Measurements from ENCODE around the gene DENND4C.

DENND4C gene

DNA sequence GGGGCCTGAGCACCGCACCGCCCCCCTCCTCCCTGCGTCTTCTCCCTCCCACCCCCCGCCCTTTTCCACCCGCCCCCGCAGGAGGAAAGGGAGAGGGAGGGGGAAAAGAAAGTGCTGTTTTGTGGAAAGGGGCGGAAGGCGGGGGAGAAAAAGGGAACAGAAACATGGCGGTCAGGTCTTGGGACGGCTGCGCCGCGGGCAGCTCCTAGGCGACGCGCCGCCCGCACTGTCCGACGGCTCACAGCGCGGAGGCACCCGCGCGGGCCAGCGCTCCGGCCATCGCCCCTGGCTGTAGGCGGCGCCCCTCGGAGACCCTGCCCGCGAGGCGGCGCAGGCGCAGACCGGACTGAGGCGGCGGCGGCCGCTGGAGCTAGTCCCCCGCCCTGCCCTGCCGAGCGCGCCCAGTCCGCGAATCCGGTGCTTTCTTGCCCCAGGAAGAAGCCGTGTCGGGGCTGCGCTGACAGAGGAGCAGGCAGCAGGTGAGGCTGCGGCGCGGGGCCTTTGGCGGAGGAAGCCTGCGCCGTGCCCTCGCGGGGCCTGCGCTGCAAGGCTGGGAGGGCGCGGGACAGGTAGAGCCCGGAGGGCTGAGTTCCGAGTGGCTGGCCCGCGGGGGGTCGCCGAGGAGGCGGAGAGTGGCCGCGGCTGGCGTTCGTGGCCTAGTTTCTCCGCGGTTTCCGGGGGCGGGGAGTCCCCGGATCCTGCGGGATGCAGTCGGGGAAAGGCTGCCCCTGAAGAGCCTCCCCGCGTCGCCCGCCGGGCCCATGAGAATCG is at the start of gene DENND4C (continued):
- TF ChIP-seq, protein P1, sequence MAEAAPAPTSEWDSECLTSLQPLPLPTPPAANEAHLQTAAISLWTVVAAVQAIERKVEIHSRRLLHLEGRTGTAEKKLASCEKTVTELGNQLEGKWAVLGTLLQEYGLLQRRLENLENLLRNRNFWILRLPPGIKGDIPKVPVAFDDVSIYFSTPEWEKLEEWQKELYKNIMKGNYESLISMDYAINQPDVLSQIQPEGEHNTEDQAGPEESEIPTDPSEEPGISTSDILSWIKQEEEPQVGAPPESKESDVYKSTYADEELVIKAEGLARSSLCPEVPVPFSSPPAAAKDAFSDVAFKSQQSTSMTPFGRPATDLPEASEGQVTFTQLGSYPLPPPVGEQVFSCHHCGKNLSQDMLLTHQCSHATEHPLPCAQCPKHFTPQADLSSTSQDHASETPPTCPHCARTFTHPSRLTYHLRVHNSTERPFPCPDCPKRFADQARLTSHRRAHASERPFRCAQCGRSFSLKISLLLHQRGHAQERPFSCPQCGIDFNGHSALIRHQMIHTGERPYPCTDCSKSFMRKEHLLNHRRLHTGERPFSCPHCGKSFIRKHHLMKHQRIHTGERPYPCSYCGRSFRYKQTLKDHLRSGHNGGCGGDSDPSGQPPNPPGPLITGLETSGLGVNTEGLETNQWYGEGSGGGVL (tag by site-specific recombination; IDR thresholded peaks at IDR 0.05) = peak; percentile 96
- TF ChIP-seq ZSCAN30 (tag by site-specific recombination; IDR thresholded peaks at IDR 0.05) (peak; percentile 38; the same call in 1 of the 2 replicates), MEIS1 (CRISPR knock-in tag; IDR thresholded peaks at IDR 0.05; ENCODE audit: borderline replicate concordance) (no peak), ZBTB48 (tag by site-specific recombination; IDR thresholded peaks at IDR 0.05) (0 out of 2 replicates have a peak, but pooled peaks have one; percentile 30), ZFHX2 (tag by site-specific recombination; conservative IDR thresholded peaks at IDR 0.05) (peak; percentile 76), GFI1B (tag by site-specific recombination; IDR thresholded peaks at IDR 0.05) (no peak), HOXA7 (CRISPR knock-in tag; IDR thresholded peaks at IDR 0.05; ENCODE audit: borderline replicate concordance) (no peak), ZNF140 (tag by site-specific recombination; IDR thresholded peaks at IDR 0.05) (no peak), ZFP37 (tag by site-specific recombination; IDR thresholded peaks at IDR 0.05) (peak; percentile 77; the same call in 1 of the 2 replicates), PRDM2 (tag by site-specific recombination; IDR thresholded peaks at IDR 0.05; ENCODE audit: borderline replicate concordance) (no peak), ZNF76 (tag by site-specific recombination; IDR thresholded peaks at IDR 0.05; ENCODE audit: borderline replicate concordance, low read depth) (0 out of 2 replicates have a peak, but pooled peaks have one; percentile 26), ZNF2 (tag by site-specific recombination; IDR thresholded peaks at IDR 0.05) (peak; percentile 80; the same call in 1 of the 2 replicates), ZNF280C (tag by site-specific recombination; IDR thresholded peaks at IDR 0.05) (no peak), ZNF366 (tag by site-specific recombination; conservative IDR thresholded peaks at IDR 0.05) (peak; percentile 18; the same call in 1 of the 2 replicates), ZNF837 (tag by site-specific recombination; IDR thresholded peaks at IDR 0.05) (no peak), ZNF394 (tag by site-specific recombination; IDR thresholded peaks at IDR 0.05; ENCODE audit: borderline replicate concordance) (peak; percentile 43; the same call in 1 of the 2 replicates), ZNF600 (tag by site-specific recombination; IDR thresholded peaks at IDR 0.05) (peak; percentile 80)
- TF ChIP-seq, protein P2, sequence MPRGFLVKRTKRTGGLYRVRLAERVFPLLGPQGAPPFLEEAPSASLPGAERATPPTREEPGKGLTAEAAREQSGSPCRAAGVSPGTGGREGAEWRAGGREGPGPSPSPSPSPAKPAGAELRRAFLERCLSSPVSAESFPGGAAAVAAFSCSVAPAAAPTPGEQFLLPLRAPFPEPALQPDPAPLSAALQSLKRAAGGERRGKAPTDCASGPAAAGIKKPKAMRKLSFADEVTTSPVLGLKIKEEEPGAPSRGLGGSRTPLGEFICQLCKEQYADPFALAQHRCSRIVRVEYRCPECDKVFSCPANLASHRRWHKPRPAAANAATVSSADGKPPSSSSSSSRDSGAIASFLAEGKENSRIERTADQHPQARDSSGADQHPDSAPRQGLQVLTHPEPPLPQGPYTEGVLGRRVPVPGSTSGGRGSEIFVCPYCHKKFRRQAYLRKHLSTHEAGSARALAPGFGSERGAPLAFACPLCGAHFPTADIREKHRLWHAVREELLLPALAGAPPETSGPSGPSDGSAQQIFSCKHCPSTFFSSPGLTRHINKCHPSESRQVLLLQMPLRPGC (tag by site-specific recombination; IDR thresholded peaks at IDR 0.05) = no peak; the same call in 1 of the 2 replicates
- TF ChIP-seq, protein P3, sequence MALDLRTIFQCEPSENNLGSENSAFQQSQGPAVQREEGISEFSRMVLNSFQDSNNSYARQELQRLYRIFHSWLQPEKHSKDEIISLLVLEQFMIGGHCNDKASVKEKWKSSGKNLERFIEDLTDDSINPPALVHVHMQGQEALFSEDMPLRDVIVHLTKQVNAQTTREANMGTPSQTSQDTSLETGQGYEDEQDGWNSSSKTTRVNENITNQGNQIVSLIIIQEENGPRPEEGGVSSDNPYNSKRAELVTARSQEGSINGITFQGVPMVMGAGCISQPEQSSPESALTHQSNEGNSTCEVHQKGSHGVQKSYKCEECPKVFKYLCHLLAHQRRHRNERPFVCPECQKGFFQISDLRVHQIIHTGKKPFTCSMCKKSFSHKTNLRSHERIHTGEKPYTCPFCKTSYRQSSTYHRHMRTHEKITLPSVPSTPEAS (tag by site-specific recombination; IDR thresholded peaks at IDR 0.05) = no peak
- TF ChIP-seq, protein P4, sequence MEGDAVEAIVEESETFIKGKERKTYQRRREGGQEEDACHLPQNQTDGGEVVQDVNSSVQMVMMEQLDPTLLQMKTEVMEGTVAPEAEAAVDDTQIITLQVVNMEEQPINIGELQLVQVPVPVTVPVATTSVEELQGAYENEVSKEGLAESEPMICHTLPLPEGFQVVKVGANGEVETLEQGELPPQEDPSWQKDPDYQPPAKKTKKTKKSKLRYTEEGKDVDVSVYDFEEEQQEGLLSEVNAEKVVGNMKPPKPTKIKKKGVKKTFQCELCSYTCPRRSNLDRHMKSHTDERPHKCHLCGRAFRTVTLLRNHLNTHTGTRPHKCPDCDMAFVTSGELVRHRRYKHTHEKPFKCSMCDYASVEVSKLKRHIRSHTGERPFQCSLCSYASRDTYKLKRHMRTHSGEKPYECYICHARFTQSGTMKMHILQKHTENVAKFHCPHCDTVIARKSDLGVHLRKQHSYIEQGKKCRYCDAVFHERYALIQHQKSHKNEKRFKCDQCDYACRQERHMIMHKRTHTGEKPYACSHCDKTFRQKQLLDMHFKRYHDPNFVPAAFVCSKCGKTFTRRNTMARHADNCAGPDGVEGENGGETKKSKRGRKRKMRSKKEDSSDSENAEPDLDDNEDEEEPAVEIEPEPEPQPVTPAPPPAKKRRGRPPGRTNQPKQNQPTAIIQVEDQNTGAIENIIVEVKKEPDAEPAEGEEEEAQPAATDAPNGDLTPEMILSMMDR (tag by site-specific recombination; IDR thresholded peaks at IDR 0.05) = no peak
- TF ChIP-seq, protein P5, sequence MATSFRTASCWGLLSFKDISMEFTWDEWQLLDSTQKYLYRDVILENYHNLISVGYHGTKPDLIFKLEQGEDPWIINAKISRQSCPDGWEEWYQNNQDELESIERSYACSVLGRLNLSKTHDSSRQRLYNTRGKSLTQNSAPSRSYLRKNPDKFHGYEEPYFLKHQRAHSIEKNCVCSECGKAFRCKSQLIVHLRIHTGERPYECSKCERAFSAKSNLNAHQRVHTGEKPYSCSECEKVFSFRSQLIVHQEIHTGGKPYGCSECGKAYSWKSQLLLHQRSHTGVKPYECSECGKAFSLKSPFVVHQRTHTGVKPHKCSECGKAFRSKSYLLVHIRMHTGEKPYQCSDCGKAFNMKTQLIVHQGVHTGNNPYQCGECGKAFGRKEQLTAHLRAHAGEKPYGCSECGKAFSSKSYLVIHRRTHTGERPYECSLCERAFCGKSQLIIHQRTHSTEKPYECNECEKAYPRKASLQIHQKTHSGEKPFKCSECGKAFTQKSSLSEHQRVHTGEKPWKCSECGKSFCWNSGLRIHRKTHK (tag by site-specific recombination; IDR thresholded peaks at IDR 0.05) = no peak
